Suprapubic skin (tissue), 4 donors: ENCODE results near the gene UCK2.

Experiments used
- POLR2A ChIP-seq, 2 donors: fragments of 450-650 bp; IDR thresholded peaks; one replicate each; pipeline ENCODE4 v1.6.1; 2017; ENCODE audit warnings: antibody characterized with exemption in 2 of 2, mild to moderate bottlenecking in 2 of 2, moderate library complexity in 2 of 2
- POLR2AphosphoS5 ChIP-seq, 3 donors: sonication (generic); formaldehyde crosslinking; IDR thresholded peaks; one replicate each; pipeline ENCODE4 v1.6.1; 2017; ENCODE audit warnings: antibody characterized with exemption in 3 of 3
- TF ChIP-seq, protein P1 (sequence below), 2 donors: fragments of 200-600 bp in 1 of 2; fragments of 450-650 bp in 1 of 2; sonication (generic) in 1 of 2; IDR thresholded peaks; one replicate each; pipeline ENCODE4 v1.5.1; 2016 to 2019; ENCODE audit warnings: antibody characterized with exemption in 2 of 2, mild to moderate bottlenecking in 1 of 2, moderate library complexity in 1 of 2

DNA sequence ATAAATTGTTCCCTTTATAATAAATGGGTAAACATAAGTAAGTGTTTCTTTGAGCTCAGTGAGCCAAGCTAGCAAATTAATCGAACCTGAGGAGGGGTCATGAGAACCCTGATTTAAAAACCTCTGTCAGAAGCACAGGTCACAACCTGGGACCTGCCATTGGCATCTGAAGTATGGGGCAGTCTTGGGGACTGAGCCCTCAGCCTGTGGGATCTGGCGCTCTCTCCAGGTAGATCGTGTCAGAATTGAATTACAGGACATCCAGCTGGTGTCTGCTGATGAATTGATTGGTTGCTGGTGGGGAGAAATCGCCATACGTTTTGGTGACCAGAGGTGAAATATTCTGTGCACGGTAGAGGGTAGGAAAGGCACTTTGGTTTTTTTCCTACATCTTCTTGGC is 17.5 kb downstream of the UCK2 start:
- TF ChIP-seq, protein P1, sequence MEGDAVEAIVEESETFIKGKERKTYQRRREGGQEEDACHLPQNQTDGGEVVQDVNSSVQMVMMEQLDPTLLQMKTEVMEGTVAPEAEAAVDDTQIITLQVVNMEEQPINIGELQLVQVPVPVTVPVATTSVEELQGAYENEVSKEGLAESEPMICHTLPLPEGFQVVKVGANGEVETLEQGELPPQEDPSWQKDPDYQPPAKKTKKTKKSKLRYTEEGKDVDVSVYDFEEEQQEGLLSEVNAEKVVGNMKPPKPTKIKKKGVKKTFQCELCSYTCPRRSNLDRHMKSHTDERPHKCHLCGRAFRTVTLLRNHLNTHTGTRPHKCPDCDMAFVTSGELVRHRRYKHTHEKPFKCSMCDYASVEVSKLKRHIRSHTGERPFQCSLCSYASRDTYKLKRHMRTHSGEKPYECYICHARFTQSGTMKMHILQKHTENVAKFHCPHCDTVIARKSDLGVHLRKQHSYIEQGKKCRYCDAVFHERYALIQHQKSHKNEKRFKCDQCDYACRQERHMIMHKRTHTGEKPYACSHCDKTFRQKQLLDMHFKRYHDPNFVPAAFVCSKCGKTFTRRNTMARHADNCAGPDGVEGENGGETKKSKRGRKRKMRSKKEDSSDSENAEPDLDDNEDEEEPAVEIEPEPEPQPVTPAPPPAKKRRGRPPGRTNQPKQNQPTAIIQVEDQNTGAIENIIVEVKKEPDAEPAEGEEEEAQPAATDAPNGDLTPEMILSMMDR (IDR thresholded peaks at IDR 0.05): no peak
- no peak for TF ChIP-seq POLR2AphosphoS5 (IDR thresholded peaks at IDR 0.05)
- no peak for TF ChIP-seq POLR2A (IDR thresholded peaks at IDR 0.05)
